ENCODE measurements around the gene KRT15.

KRT15 gene

DNA sequence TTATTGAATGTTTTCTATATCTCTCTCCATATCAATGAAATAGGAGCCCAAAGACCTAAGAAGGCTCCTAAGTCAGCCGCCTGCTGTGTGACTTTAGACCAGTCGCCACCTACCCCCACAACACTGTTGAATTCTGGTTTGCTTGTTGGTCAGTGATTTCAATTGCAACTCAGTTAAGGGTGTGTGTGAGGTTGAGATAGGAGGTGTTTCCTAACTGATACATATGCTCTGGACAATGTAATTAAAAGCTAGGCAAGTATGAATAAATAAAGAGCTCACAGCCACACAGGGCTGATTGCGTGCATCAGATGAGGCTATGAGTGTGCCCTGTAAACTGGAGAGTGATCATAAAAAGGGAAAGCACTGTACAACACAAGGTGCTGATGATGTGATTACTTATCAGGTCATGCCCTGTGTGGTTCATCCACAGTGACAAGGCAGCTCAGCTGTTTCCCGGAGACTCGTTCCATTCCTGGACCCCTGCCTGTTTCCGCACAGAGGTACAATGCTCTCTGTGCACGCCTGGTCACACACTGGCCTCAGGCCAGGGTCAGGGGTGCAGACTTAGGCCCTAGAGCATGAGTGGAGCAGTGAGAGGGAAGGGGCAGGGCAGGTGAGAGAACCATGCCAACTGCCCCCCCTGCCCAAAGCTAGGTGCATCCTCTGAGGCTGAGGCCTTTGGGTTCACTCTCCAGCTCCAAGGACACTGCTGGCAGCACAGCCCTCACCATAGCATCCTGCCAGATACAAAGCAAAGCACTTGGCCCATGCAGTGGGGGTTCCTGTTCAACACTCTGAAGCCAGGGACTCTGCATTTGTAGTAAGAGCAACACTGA, 34.5 kb downstream of the KRT15 start:
- no peak for DNase-seq (ENCODE audit: low read depth in 2 of 2)

DNA sequence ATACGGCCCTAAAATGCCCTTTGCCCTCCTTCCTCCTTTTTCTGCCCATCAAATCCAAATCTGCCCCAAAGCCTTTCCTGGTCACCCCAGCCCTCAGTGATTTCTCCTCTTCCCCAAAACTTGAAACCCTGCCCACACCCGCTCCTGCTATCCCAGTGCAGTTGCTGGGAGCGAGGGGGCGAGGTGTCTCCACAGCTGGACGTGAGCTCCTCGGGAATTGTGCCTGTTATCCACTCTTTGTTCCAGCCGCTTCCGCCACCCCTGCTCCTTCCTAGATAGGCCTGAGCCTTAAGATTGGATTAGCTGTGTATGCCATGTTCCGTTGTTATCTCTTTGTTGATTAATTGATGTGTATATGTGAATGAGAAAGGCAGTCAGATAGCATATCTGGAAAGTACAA, 35.2 kb downstream of the KRT15 start:
- no peak for DNase-seq (ENCODE audit: low read depth in 2 of 2)

DNA sequence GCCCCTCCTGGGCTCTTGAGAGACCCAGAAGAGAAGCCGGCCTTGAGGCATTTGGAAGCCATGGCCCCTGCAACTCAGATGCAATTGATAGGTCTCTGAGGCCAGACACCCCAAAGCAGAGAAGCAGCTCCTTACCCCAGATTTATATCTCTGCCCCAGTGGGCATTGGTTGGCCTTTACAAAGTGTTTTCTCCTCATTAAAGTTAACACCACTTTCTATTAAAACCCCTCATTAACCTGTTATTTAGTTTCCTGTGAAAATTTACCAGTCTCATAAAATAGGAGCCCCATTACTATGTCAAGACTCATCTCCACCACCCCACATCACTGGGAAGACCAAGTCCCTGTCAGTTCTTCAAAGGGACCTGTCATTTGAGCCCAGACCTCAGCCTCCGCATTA, 37.7 kb downstream of the KRT15 start, which contains the start of gene KRT35:
Gene KRT35 (minus strand): TSS at position 116 of the 400 bp plus-strand sequence. CDS start 54 bp downstream, at position 62.
- DNase-seq (ENCODE audit: low read depth in 2 of 2): no peak

DNA sequence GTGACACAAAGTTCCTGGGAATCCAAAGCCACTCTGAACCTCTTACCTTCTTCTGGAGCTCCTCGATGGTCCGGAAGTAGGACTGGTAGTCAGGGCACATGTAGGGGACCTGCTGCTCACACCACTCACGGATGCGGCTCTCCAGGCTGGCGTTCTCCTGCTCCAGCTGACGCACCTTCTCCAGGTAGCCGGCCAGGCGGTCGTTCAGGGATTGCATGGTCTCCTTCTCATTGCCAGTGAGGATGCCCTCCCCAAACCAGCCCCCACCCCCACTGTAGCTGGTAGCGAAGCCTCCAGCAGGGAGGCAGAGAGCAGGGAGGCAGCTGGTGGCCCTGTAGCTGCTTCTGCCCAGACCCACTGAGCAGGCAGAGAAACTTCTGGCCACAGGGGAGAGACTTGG, 38.1 kb downstream of the KRT15 start:
- no peak for DNase-seq (ENCODE audit: low read depth in 2 of 2)

DNA sequence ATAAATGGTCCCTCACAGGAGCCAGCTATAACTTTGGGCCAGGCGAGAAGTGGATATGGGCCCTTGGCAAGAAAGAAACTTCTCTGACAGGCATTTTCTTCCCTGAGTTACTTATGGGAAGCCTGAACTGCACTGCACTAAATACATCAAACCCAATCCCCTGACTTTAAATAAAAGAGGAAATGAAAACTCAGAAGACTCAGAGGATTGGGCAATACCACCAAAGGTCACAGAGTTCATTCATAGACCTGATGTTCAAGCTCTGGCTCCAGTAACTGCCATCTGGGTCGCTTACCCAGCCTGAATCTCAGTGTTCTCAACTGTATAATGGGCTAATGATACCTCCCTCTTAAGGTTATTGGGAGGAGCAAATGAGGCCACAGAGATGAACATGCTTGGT, 38.6 kb downstream of the KRT15 start:
- DNase-seq (ENCODE audit: low read depth in 2 of 2): no peak

DNA sequence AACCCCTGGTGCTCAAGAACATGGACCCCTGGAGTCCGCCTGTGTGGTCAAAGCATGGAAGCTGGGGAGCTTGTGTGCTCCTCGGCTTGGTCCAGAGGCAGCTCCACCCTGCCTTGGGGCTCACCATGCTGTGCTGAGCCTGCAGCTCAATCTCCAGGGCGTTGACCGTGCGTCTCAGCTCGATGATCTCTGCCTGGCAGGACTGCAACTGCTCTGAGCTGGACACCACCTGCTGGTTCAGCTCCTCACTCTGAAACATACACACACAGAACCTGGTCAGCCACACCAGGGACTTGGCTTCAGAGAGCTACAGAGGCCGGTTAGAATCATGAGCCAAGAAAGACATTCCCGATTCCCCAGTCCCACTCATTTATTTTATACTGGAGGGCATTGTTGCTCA, 40.5 kb downstream of the KRT15 start:
- DNase-seq (ENCODE audit: low read depth in 2 of 2): no peak

DNA sequence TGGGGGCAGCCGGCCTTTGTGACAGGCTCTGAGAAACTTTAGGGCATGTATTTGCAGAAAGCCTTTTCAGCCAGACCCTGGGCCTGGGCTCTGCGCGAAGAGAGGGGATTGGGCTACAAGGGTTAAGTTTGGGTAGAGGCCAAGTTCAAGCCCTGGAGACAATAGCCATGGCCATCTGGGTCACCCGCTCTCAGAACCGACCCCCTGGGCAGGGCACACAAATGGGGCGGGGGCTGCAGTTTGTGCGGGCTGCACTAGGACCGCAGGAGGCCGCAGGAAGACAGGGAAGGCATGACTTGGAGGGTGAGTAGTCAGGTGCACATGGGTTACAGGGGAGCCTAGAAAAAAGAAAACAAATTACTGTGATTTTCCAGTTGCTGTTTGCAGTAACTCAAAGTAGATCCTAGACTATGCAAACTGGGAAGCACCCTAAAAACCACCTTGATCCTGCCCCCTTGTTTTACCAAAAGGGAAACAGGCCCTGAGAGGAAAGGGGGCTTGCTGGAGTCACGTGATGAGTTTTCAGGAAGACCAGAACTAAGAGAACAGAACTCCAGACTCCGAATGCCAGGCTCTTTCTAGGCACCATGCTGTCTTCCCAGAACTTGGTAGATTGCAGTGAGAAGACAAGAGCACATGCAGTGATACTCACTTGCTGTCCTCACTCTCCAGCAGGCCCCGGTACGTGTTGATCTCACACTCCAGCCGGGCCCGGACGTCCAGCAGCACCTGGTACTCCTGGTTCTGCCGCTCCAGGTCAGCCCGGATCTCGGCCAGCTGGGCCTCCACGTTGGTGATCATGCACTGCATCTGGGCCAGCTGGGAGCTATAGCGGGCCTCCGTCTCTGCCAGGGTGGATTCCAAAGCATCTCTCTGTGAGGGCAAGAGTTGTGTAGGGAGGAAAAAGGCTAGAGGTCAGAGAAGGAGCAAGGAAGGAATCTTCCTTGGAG, 41.5 kb downstream of the KRT15 start:
- no peak for DNase-seq (ENCODE audit: low read depth in 2 of 2)

DNA sequence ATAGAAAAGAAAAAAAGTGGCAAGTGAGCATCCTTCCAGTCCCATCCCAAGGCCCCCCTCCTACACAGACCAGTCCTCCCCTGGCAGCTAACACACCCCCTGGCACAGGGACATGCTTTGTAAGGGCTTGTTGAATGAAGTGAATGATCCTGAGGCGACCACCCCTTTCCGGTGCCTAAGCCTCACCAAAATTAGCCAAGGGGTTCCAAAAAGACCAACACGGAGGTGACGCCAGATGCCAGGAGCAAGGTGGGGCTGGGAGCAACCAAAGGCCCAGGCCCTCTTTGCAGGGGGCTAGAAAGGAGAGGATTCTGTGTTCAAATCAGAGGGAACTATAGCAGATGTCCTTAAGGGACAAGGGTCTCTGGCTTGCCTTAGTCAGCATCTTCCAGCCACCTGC, 43.3 kb downstream of the KRT15 start:
- DNase-seq (ENCODE audit: low read depth in 2 of 2): no peak

DNA sequence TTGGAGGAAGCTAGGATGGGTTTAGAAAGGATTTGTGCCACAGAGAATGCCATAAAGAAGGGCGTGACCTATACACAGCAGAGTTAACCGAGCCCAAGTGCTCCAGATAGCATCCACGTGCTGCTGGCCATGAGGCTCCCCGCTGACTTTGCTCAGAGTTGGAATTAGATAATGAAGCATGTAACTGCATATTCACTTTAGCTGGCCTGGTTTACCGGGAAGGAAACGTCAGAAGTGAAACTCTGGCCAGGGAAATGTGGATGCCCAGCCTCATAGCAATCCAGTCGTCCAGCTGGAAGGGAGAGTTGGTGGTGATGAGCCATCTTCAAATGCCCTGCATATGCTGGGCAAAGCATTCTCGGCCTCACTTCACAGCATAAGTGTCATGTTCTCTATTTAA, 43.8 kb downstream of the KRT15 start:
- no peak for DNase-seq (ENCODE audit: low read depth in 2 of 2)

DNA sequence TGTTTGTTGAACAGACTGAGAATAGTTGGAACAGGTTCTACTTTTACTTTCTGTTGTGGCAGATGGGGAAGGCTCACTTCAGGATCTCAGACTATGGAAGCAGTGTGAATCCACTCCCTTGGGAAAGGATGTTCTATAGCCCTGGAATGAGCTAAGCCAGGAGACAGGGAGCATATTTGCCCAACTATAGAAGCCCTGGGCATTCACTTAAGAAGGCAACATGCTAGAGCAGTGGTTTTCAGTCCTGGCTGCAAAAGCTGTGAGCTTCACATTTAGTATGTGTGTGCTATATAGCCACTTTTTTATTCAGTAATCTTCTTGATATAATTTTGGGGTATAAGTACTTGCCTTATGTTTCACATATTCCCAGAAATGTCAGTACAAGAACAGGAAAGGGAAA, 50.3 kb downstream of the KRT15 start:
- no peak for DNase-seq (ENCODE audit: low read depth in 2 of 2)

DNA sequence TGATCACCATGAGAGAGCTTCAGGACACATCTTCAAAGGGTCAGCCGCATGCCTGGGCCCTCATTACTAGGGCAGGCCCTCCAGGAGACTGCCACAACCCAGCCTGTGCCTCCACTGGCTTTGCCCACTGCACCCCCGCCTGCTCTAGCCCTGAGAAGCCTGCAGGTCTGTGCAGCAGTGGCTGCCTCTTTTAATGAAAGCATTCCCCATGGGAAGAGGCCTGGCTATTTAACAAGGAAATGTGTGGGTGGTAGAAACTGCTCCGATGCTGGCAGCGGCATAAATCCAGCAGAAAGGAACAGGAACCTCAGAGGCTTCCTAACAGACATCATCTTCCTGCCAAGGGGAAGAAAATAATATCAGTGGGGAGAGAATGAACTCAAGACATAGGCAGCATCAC, 51.1 kb downstream of the KRT15 start:
- DNase-seq (ENCODE audit: low read depth in 2 of 2): no peak

DNA sequence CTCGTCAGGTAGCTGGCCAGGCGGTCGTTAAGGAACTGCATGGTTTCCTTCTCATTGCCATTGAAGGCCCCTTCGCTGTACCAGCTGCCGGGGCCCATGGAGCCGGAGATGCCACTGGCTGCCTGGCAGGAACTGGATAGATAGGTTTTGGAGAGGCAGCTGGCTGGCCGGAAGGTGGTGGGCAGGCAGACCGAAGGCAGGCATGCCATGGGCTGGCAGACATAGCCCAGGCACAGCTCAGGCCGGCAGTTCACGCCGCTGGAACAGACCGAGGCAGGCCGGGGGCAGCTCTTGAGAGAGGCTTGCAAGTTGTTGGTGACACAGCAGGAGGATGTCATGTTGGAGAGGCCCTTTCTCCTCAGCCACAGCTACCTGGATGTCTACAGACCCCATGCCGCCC, 51.7 kb downstream of the KRT15 start, which contains the start of gene KRT32:
Gene KRT32 (minus strand): TSS at position 399 of the 400 bp plus-strand sequence. CDS start 61 bp downstream, at position 338.
- no peak for DNase-seq (ENCODE audit: low read depth in 2 of 2)

DNA sequence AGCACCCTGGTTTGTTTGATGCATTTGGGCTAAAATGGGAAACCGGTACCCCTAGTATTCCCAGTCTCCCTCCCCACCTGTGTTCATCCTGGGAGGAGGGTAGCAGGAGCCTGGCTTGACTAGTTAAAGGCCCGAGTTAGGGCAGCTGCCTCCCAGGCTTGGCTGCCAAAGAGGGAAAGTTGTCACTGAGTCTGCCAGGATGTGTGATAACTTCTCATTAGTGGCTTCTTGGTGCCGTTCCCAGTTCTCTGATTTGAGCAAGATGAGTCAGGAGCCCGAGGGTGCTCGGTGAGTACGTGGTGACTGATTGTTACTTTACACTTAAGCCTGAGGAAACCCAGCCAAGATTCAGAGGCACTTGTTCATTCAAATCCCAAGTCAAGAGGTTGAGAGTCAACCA, 54.0 kb downstream of the KRT15 start:
- no peak for DNase-seq (ENCODE audit: low read depth in 2 of 2)

DNA sequence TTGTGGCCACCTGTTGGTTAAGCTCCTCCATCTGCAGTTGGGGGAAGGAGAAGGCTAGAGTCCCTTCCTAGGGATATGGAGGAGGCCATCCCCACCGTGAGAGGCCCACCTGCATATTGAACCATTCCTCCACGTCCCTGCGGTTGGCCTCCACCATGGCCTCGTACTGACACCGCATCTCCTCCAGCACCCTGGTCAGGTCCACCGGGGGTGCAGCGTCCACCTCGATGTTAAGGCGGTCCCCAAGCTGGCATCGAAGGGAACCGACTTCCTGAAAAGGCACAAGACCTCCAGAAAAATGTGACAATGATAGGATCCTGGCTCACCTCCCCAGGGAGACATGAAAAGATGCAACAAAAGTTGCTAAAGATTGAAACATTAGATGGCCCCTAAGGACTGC, 54.5 kb downstream of the KRT15 start:
- DNase-seq (ENCODE audit: low read depth in 2 of 2): no peak

DNA sequence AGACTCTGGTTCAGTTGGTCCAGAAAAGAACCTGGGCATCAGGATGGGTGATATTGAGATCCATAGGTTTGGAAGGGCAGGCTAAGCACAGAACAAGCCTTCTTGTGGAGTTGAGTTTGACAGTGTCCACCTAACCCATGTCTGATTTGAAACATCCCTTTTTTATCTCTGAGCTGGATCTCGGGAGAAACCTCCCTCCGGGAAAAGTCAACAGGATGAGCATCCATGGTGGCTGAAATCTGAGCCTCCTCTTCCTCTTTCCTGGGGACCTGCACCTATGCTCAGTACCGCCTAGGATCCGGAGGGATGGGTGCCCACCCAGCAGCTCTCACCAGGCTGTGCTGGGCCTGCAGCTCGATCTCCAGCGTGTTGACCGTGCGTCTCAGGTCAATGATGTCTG, 54.9 kb downstream of the KRT15 start:
- DNase-seq (ENCODE audit: low read depth in 2 of 2): no peak

Data from stimulated activated CD8-positive, alpha-beta memory T cell treated with anti-CD3 and anti-CD28 coated beads, Interleukin-7, amount 100 ng/mL, for 1 hour (primary cell).